ENCODE data around the gene RUFY3.
"Not testable (repeated sequence)": the region's sequence is repeated elsewhere in the genome, so short reads cannot be mapped to it uniquely, and the experiment has no call there.

Gene RUFY3

GRCh38 chr4:70759126-70759525 is 37.4 kb downstream of the RUFY3 start:
- Histone ChIP-seq H3K9me3 (ENCODE audit: control insufficient read depth, insufficient read depth, low read length) (no peaks in the 10 kb centered on the region), H3K27ac (ENCODE audit: low read depth, low read length) (no peak overlapping the region), H3K27me3 (ENCODE audit: control insufficient read depth, insufficient read depth, low read length) (no peaks in the 10 kb centered on the region), H3K4me1 (ENCODE audit: control insufficient read depth, insufficient read depth, low read length) (no peaks in the 10 kb centered on the region), H3K9ac (ENCODE audit: low read depth, low read length) (no peak overlapping the region), H3K4me3 (ENCODE audit: low read depth, low read length) (no peak overlapping the region), H3K36me3 (ENCODE audit: control insufficient read depth, insufficient read depth, low read length) (peaks cover 4% of the 10 kb centered on the region; the same call in 1 of the 2 replicates)

GRCh38 chr4:70759627-70760026 is 37.9 kb downstream of the RUFY3 start:
- H3K9me3 ChIP-seq (ENCODE audit: control insufficient read depth, insufficient read depth, low read length): no peaks in the 10 kb centered on the region
- no peaks in the 10 kb centered on the region for H3K4me1 ChIP-seq (ENCODE audit: control insufficient read depth, insufficient read depth, low read length)
- no peak overlapping the region for H3K4me3 ChIP-seq (ENCODE audit: low read depth, low read length)
- H3K27me3 ChIP-seq (ENCODE audit: control insufficient read depth, insufficient read depth, low read length): no peaks in the 10 kb centered on the region
- H3K27ac ChIP-seq (ENCODE audit: low read depth, low read length): no peak overlapping the region
- peaks cover 9% of the 10 kb centered on the region for H3K36me3 ChIP-seq (ENCODE audit: control insufficient read depth, insufficient read depth, low read length)
- no peak overlapping the region for H3K9ac ChIP-seq (ENCODE audit: low read depth, low read length)

- Histone ChIP-seq H3K4me3 (ENCODE audit: low read depth, low read length) (no peak overlapping the region), H3K9ac (ENCODE audit: low read depth, low read length) (no peak overlapping the region), H3K27me3 (ENCODE audit: control insufficient read depth, insufficient read depth, low read length) (no peaks in the 10 kb centered on the region), H3K4me1 (ENCODE audit: control insufficient read depth, insufficient read depth, low read length) (no peaks in the 10 kb centered on the region), H3K36me3 (ENCODE audit: control insufficient read depth, insufficient read depth, low read length) (peaks cover 11% of the 10 kb centered on the region), H3K27ac (ENCODE audit: low read depth, low read length) (no peak overlapping the region), H3K9me3 (ENCODE audit: control insufficient read depth, insufficient read depth, low read length) (no peaks in the 10 kb centered on the region)
Measured at GRCh38 chr4:70760662-70761061, 38.9 kb downstream of the RUFY3 start.

GRCh38 chr4:70761276-70761816 is 39.6 kb downstream of the RUFY3 start:
- peaks cover 11% of the 10 kb centered on the region for H3K36me3 ChIP-seq (ENCODE audit: control insufficient read depth, insufficient read depth, low read length)
- H3K27me3 ChIP-seq (ENCODE audit: control insufficient read depth, insufficient read depth, low read length): no peaks in the 10 kb centered on the region
- H3K9ac ChIP-seq (ENCODE audit: low read depth, low read length): no peak overlapping the region
- H3K4me1 ChIP-seq (ENCODE audit: control insufficient read depth, insufficient read depth, low read length): no peaks in the 10 kb centered on the region
- no peak overlapping the region for H3K4me3 ChIP-seq (ENCODE audit: low read depth, low read length)
- no peak overlapping the region for H3K27ac ChIP-seq (ENCODE audit: low read depth, low read length)
- H3K9me3 ChIP-seq (ENCODE audit: control insufficient read depth, insufficient read depth, low read length): no peaks in the 10 kb centered on the region

- no peaks in the 10 kb centered on the region for H3K27me3 ChIP-seq (ENCODE audit: control insufficient read depth, insufficient read depth, low read length)
- no peak overlapping the region for H3K9ac ChIP-seq (ENCODE audit: low read depth, low read length)
- H3K4me1 ChIP-seq (ENCODE audit: control insufficient read depth, insufficient read depth, low read length): no peaks in the 10 kb centered on the region
- H3K27ac ChIP-seq (ENCODE audit: low read depth, low read length): no peak overlapping the region
- no peak overlapping the region for H3K4me3 ChIP-seq (ENCODE audit: low read depth, low read length)
- H3K9me3 ChIP-seq (ENCODE audit: control insufficient read depth, insufficient read depth, low read length): no peaks in the 10 kb centered on the region
- peaks cover 29% of the 10 kb centered on the region for H3K36me3 ChIP-seq (ENCODE audit: control insufficient read depth, insufficient read depth, low read length)
Measured at GRCh38 chr4:70765368-70765767, 43.6 kb downstream of the RUFY3 start.

GRCh38 chr4:70768301-70768948 is 46.7 kb downstream of the RUFY3 start:
- Histone ChIP-seq H3K9me3 (ENCODE audit: control insufficient read depth, insufficient read depth, low read length) (no peaks in the 10 kb centered on the region), H3K4me1 (ENCODE audit: control insufficient read depth, insufficient read depth, low read length) (no peaks in the 10 kb centered on the region), H3K27me3 (ENCODE audit: control insufficient read depth, insufficient read depth, low read length) (no peaks in the 10 kb centered on the region), H3K4me3 (ENCODE audit: low read depth, low read length) (no peak overlapping the region), H3K36me3 (ENCODE audit: control insufficient read depth, insufficient read depth, low read length) (peaks cover 36% of the 10 kb centered on the region), H3K9ac (ENCODE audit: low read depth, low read length) (no peak overlapping the region), H3K27ac (ENCODE audit: low read depth, low read length) (no peak overlapping the region)

- not testable (repeated sequence) for H3K27ac ChIP-seq (ENCODE audit: low read depth, low read length); H3K27me3 ChIP-seq (ENCODE audit: control insufficient read depth, insufficient read depth, low read length); H3K4me3 ChIP-seq (ENCODE audit: low read depth, low read length); H3K9me3 ChIP-seq (ENCODE audit: control insufficient read depth, insufficient read depth, low read length); H3K4me1 ChIP-seq (ENCODE audit: control insufficient read depth, insufficient read depth, low read length); H3K9ac ChIP-seq (ENCODE audit: low read depth, low read length)
- H3K36me3 ChIP-seq (ENCODE audit: control insufficient read depth, insufficient read depth, low read length): peaks cover 29% of the 10 kb centered on the region
Measured at GRCh38 chr4:70769396-70769795, 47.6 kb downstream of the RUFY3 start.

- Histone ChIP-seq H3K36me3 (ENCODE audit: control insufficient read depth, insufficient read depth, low read length) (peaks cover 24% of the 10 kb centered on the region), H3K4me1 (ENCODE audit: control insufficient read depth, insufficient read depth, low read length) (no peaks in the 10 kb centered on the region), H3K9ac (ENCODE audit: low read depth, low read length) (no peak overlapping the region), H3K4me3 (ENCODE audit: low read depth, low read length) (no peak overlapping the region), H3K9me3 (ENCODE audit: control insufficient read depth, insufficient read depth, low read length) (no peaks in the 10 kb centered on the region), H3K27ac (ENCODE audit: low read depth, low read length) (no peak overlapping the region), H3K27me3 (ENCODE audit: control insufficient read depth, insufficient read depth, low read length) (no peaks in the 10 kb centered on the region)
Measured at GRCh38 chr4:70772929-70773555, 51.3 kb downstream of the RUFY3 start.

- Histone ChIP-seq H3K36me3 (ENCODE audit: control insufficient read depth, insufficient read depth, low read length) (peaks cover 20% of the 10 kb centered on the region), H3K4me1 (ENCODE audit: control insufficient read depth, insufficient read depth, low read length) (no peaks in the 10 kb centered on the region), H3K27ac (ENCODE audit: low read depth, low read length) (no peak overlapping the region), H3K9me3 (ENCODE audit: control insufficient read depth, insufficient read depth, low read length) (no peaks in the 10 kb centered on the region), H3K4me3 (ENCODE audit: low read depth, low read length) (no peak overlapping the region), H3K9ac (ENCODE audit: low read depth, low read length) (no peak overlapping the region), H3K27me3 (ENCODE audit: control insufficient read depth, insufficient read depth, low read length) (no peaks in the 10 kb centered on the region)
Measured at GRCh38 chr4:70778888-70779422, 57.2 kb downstream of the RUFY3 start.

- Histone ChIP-seq H3K27ac (ENCODE audit: low read depth, low read length) (no peak overlapping the region), H3K36me3 (ENCODE audit: control insufficient read depth, insufficient read depth, low read length) (peaks cover 27% of the 10 kb centered on the region), H3K27me3 (ENCODE audit: control insufficient read depth, insufficient read depth, low read length) (no peaks in the 10 kb centered on the region), H3K9ac (ENCODE audit: low read depth, low read length) (no peak overlapping the region), H3K9me3 (ENCODE audit: control insufficient read depth, insufficient read depth, low read length) (no peaks in the 10 kb centered on the region), H3K4me3 (ENCODE audit: low read depth, low read length) (no peak overlapping the region), H3K4me1 (ENCODE audit: control insufficient read depth, insufficient read depth, low read length) (no peaks in the 10 kb centered on the region)
Measured at GRCh38 chr4:70783096-70783495, 61.3 kb downstream of the RUFY3 start.

GRCh38 chr4:70787496-70787895 is 65.7 kb downstream of the RUFY3 start:
- Histone ChIP-seq H3K4me3 (ENCODE audit: low read depth, low read length) (no peak overlapping the region), H3K36me3 (ENCODE audit: control insufficient read depth, insufficient read depth, low read length) (peaks cover 35% of the 10 kb centered on the region), H3K4me1 (ENCODE audit: control insufficient read depth, insufficient read depth, low read length) (no peaks in the 10 kb centered on the region), H3K9me3 (ENCODE audit: control insufficient read depth, insufficient read depth, low read length) (no peaks in the 10 kb centered on the region), H3K27ac (ENCODE audit: low read depth, low read length) (no peak overlapping the region), H3K27me3 (ENCODE audit: control insufficient read depth, insufficient read depth, low read length) (no peaks in the 10 kb centered on the region), H3K9ac (ENCODE audit: low read depth, low read length) (no peak overlapping the region)
